HG02870 (cell line): Measurements from ENCODE around the gene ZSCAN21.

ENCODE experiments used
- ATAC-seq: cut with Tn5 transposase; IDR thresholded peaks from one replicate; pipeline ENCODE4 v1.9.1; 2021; ENCODE audit warnings: mild to moderate bottlenecking, moderate library complexity; ENCODE audit not compliant: unreplicated experiment

The ZSCAN21 gene

GRCh38 chr7:100072462-100072861 is 22.9 kb downstream of the ZSCAN21 start:
- no peak for ATAC-seq

GRCh38 chr7:100074841-100075240 is 25.3 kb downstream of the ZSCAN21 start:
- no peak for ATAC-seq

- ATAC-seq, result no peak
These were observed 25.8 kb downstream of the ZSCAN21 start for GRCh38 chr7:100075418-100075817.

- no peak for ATAC-seq
These were observed 27.6 kb downstream of the ZSCAN21 start for GRCh38 chr7:100077205-100077604.

GRCh38 chr7:100079024-100079560 is 29.5 kb downstream of the ZSCAN21 start:
- no peak for ATAC-seq

- ATAC-seq, result no peak
These were observed 31.4 kb downstream of the ZSCAN21 start for GRCh38 chr7:100080907-100081534.

- peak; percentile 71 for ATAC-seq
These were observed 32.0 kb downstream of the ZSCAN21 start, which contains the start of gene ZNF3 for GRCh38 chr7:100081535-100082102. ZNF3 (minus strand) TSS chr7:100081723; CDS start chr7:100077357, 4,366 bp downstream.

- ATAC-seq, result no peak
These were observed 33.4 kb downstream of the ZSCAN21 start for GRCh38 chr7:100082978-100083377.

GRCh38 chr7:100085515-100085914 is 35.9 kb downstream of the ZSCAN21 start:
- no peak for ATAC-seq

- ATAC-seq, result no peak
These were observed 37.6 kb downstream of the ZSCAN21 start for GRCh38 chr7:100087055-100087750.

GRCh38 chr7:100088095-100088620 is 38.6 kb downstream of the ZSCAN21 start:
- ATAC-seq, result no peak

- no peak for ATAC-seq
These were observed 39.3 kb downstream of the ZSCAN21 start, which contains the start of gene COPS6 for GRCh38 chr7:100088621-100089457. COPS6 (plus strand) TSS chr7:100088969; CDS start chr7:100088991, 22 bp downstream.

GRCh38 chr7:100089458-100090196 is 40.1 kb downstream of the ZSCAN21 start:
- ATAC-seq, result no peak

- ATAC-seq, result no peak
These were observed 41.2 kb downstream of the ZSCAN21 start for GRCh38 chr7:100090527-100091410.

- no peak for ATAC-seq
These were observed 42.0 kb downstream of the ZSCAN21 start for GRCh38 chr7:100091411-100092181.

GRCh38 chr7:100093054-100093453 is 43.5 kb downstream of the ZSCAN21 start:
- no peak for ATAC-seq

GRCh38 chr7:100093498-100093897 is 43.9 kb downstream of the ZSCAN21 start:
- ATAC-seq, result no peak

GRCh38 chr7:100093925-100094486 is 44.4 kb downstream of the ZSCAN21 start:
- no peak for ATAC-seq
